ENCODE measurements around the gene MRPL53. TPM values are rescaled to one million over a fixed set of nuclear protein-coding genes. Genes with fewer than 3 reads are reported as not detected.

MRPL53 gene
- total RNA-seq, 4 donors from 2014 or later = 15.4 to 40.4 (median 38.8) TPM

- H3K9me3 ChIP-seq = no peaks in the 10 kb centered on the region
- H3K4me1 ChIP-seq = peaks cover 13 to 16% (median 15%) of the 10 kb centered on the region in 4 donors
- no peak for DNase-seq (ENCODE audit: extremely low spot score)
- WGBS = 83% methylated on average over 5 of the region's 5 CpGs
- no peak overlapping the region for H3K4me3 ChIP-seq
- no peaks in the 10 kb centered on the region for H3K27me3 ChIP-seq
- intact Hi-C loops (cut with DNase I) = no loop called here
- no peak overlapping the region for H3K27ac ChIP-seq (replicated peaks in 1 of 4)
- peaks cover 10 to 45% (median 43%) of the 10 kb centered on the region in 4 donors for H3K36me3 ChIP-seq
- TF ChIP-seq EP300 (IDR thresholded peaks at IDR 0.05) (no peak), POLR2AphosphoS5 (IDR thresholded peaks at IDR 0.05) (no peak), POLR2A (IDR thresholded peaks at IDR 0.05; ENCODE audit: low read depth) (no peak), CTCF (IDR thresholded peaks at IDR 0.05) (no peak)
Measured at GRCh38 chr2:74424139-74424992, 48.1 kb downstream of the MRPL53 start.

- Histone ChIP-seq H3K36me3 (peaks cover under 1 to 36% (median 34%) of the 10 kb centered on the region in 4 donors), H3K4me1 (peaks cover 13 to 17% (median 16%) of the 10 kb centered on the region in 4 donors), H3K27ac (replicated peaks in 1 of 4) (no peak overlapping the region), H3K9me3 (no peaks in the 10 kb centered on the region), H3K4me3 (no peak overlapping the region), H3K27me3 (no peaks in the 10 kb centered on the region)
- no peak for DNase-seq (ENCODE audit: extremely low spot score)
- intact Hi-C loops (cut with DNase I) = no loop called here
- TF ChIP-seq CTCF (IDR thresholded peaks at IDR 0.05) (no peak), POLR2AphosphoS5 (IDR thresholded peaks at IDR 0.05) (no peak), POLR2A (IDR thresholded peaks at IDR 0.05; ENCODE audit: low read depth) (no peak), EP300 (IDR thresholded peaks at IDR 0.05) (no peak)
- 81% methylated on average over 8 of the region's 9 CpGs for whole genome bisulfite sequencing
Measured at GRCh38 chr2:74423231-74424095, 49.0 kb downstream of the MRPL53 start.

Other genes starting within 250 kb of the MRPL53 start
- 1 to 10 TPM in 3 of 4 donors, under 1 TPM in 1; 0.50 to 1.8 (median 1.4) TPM for gene SLC4A5, start 129.3 kb downstream of the MRPL53 start, total RNA-seq
- gene DCTN1, start 92.4 kb downstream of the MRPL53 start, total RNA-seq = 100 to 1,000 TPM; 136 to 188 (median 162) TPM
- 1 to 10 TPM in 3 of 4 donors, under 1 TPM in 1; 0.66 to 4.6 (median 3.2) TPM for gene C2orf81, start 51.1 kb downstream of the MRPL53 start, total RNA-seq
- 10 to 100 TPM in 2 of 4 donors, 1 to 10 TPM in 2; 7.6 to 14.6 (median 11.9) TPM for gene WDR54, start 51.0 kb downstream of the MRPL53 start, total RNA-seq
- gene RTKN, start 30.7 kb downstream of the MRPL53 start, total RNA-seq = 10 to 100 TPM in 2 of 4 donors, 1 to 10 TPM in 2; 8.4 to 14.1 (median 11.3) TPM
- gene INO80B, start 17.6 kb downstream of the MRPL53 start, total RNA-seq = 10 to 100 TPM in 3 of 4 donors, 1 to 10 TPM in 1; 8.7 to 16.6 (median 10.6) TPM
- gene WBP1, start 14.2 kb downstream of the MRPL53 start, total RNA-seq = 10 to 100 TPM; 40.0 to 56.4 (median 47.2) TPM
- 10 to 100 TPM; 20.8 to 38.7 (median 28.3) TPM for gene MOGS, start 7.3 kb downstream of the MRPL53 start, total RNA-seq
- gene CCDC142, start 10.3 kb upstream of the MRPL53 start, total RNA-seq = 10 to 100 TPM in 3 of 4 donors, 1 to 10 TPM in 1; 9.6 to 27.8 (median 19.2) TPM
- 10 to 100 TPM; 17.4 to 23.0 (median 20.6) TPM for gene TTC31, start 10.4 kb upstream of the MRPL53 start, total RNA-seq
- gene LBX2, start 26.9 kb upstream of the MRPL53 start, total RNA-seq = 1 to 10 TPM in 1 of 4 donors, under 1 TPM in 3; 0.32 to 1.7 (median 0.84) TPM
- 10 to 100 TPM; 11.3 to 14.1 (median 12.7) TPM for gene PCGF1, start 35.0 kb upstream of the MRPL53 start, total RNA-seq
- under 1 TPM in 3 of 4 donors, not detected in 1; 0.42 to 0.99 (median 0.84) TPM for gene TLX2, start 41.8 kb upstream of the MRPL53 start, total RNA-seq
- gene DQX1, start 53.6 kb upstream of the MRPL53 start, total RNA-seq = not detected
- 10 to 100 TPM; 83.6 to 95.1 (median 89.6) TPM for gene AUP1, start 57.0 kb upstream of the MRPL53 start, total RNA-seq
- 10 to 100 TPM; 29.7 to 37.9 (median 31.9) TPM for gene HTRA2, start 57.3 kb upstream of the MRPL53 start, total RNA-seq
- 1 to 10 TPM; 7.1 to 8.6 (median 7.7) TPM for gene LOXL3, start 81.3 kb upstream of the MRPL53 start, total RNA-seq
- 10 to 100 TPM; 11.9 to 26.5 (median 19.3) TPM for gene DOK1, start 82.0 kb upstream of the MRPL53 start, total RNA-seq
- under 1 TPM in 2 of 4 donors, not detected in 2; 0.17 to 0.42 TPM for gene M1AP, start 175.7 kb upstream of the MRPL53 start, total RNA-seq
- gene SEMA4F, start 181.6 kb upstream of the MRPL53 start, total RNA-seq = 1 to 10 TPM; 2.8 to 5.5 (median 5.3) TPM

All from esophagus muscularis mucosa (tissue), 4 donors.